HG02798 (cell line): Measurements from ENCODE around the gene DCD.

Experiments
- ATAC-seq: cut with Tn5 transposase; IDR thresholded peaks from one replicate; pipeline ENCODE4 v1.9.1; 2021; ENCODE audit warnings: mild to moderate bottlenecking; ENCODE audit not compliant: unreplicated experiment, poor library complexity

The DCD gene

DNA sequence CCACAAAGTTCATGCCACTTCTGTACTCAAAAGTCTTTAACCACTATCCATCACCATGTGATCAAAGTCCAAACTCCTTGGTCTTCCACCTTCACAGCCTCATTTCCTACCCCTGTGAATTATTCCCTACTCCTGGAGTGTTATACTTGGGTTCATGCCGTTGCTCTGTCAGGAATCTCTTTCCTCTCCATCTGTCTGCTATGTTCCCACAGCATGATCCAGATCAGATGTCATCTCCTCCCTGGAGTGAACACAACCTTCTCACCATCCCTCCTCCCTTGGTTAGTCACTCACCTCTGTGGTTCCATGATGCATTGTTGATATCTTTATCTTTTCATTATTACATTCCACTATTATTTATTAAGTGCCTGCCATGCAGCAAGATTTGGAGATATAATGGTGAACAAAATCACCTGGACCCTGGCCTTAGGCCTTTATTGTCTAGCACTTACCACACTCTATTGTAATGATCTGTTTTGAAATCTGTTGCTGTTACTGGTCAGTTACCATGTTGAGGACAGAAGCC lies 35.9 kb downstream of the DCD start:
- no peak for ATAC-seq

DNA sequence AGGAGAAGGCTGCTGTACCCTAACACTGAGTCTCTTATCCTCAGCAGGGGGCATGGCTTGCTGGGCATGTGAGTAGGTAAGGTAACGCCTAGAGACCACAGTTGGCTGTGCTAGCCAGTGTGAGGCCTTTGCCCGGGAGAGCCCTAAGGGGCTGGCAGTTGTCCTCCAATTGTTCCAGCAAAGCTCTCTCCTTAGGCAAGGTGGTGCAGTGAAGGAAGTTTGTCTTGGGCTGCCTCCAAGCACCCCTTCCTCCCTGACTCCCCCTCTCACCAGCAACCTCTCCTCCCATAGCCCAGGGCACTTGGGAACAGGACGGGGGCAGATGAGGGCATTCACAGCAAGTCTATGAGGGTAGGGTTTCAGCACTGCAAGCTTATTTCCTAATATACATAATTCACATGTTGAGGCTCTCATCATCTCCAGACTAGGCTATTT lies 36.4 kb downstream of the DCD start:
- no peak for ATAC-seq

DNA sequence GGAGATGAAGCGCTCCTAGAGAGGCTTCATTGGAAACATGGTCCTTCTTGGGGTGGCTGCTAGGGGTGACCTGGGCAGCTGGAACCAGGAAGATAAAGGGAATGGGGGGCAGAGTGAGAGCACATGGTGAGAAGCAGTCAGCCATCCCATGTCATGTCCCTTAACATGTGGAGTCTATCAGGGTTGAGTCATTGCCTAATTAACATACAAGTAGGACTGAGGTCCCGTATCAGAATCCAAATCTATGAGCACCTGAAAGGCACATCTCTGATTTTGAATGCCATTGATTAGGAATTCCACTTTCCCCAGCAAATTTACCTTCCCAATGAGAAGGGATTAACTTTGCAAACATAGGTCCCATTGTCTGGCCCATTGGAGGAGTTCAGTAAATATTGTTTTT lies 39.4 kb downstream of the DCD start:
- no peak for ATAC-seq

DNA sequence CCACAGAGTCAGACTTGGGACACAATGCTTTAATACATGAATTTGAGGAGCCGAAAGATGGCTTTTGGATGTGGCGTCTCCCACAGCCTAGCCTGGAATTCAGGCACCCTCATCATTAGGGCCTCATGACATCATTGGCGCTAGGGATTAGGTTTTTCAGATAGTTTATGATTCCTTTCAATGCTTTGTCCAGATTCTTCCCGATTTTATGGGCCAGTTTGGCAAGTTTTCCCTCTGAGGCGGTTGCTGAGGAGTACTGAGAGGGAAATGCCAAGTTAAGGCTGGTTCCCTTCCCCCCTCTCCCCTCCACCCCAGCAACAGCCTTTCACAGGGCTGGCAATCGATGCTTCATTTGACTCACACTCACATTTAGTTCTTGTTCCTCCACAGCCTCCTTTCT lies 40.0 kb downstream of the DCD start:
- ATAC-seq: no peak

DNA sequence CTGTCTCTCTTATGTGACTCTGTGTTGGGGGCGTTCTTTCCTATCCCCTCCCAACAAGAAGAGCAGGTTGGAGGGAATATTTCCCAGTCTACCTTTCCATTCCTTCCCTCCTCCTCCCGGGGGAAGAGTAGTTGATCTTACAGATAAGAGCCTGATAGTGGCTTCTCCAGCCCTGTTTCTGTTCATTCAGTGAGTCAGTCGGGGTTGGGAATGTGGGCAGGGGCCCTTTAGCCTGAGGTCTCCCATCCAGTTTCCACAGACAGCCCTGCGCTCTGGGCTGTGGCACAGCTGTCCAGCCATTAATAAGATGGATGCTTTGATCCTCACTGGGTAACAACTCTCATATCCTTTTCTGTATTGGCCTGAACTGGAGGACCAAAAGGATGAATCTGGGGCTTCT lies 41.6 kb downstream of the DCD start:
- no peak for ATAC-seq

GRCh38 chr12:54605138-54605970 lies 42.8 kb downstream of the DCD start:
- ATAC-seq: no peak

- ATAC-seq: no peak
Measured at GRCh38 chr12:54604436-54604835, 43.7 kb downstream of the DCD start.

DNA sequence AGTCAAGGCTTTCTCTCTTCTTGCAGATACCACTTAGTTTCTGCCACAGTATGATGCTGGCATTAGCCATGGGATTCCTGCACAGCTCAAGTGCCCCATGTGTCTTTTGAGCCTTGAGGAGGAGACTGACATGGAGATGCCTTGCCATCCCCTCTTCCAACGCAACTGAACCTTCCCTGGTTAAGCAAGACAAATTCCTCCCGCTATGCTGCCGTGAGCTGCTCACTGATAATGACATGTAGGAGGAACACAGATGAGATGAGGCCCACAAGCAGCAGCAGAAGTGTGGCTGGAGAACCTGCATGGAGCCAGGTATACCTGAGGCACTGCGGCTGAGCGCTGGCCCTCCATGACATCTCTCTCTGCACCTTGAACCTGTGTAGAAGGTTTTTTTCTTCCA lies 44.3 kb downstream of the DCD start:
- no peak for ATAC-seq

GRCh38 chr12:54603173-54603814 lies 44.9 kb downstream of the DCD start:
- ATAC-seq: peak; percentile 91

DNA sequence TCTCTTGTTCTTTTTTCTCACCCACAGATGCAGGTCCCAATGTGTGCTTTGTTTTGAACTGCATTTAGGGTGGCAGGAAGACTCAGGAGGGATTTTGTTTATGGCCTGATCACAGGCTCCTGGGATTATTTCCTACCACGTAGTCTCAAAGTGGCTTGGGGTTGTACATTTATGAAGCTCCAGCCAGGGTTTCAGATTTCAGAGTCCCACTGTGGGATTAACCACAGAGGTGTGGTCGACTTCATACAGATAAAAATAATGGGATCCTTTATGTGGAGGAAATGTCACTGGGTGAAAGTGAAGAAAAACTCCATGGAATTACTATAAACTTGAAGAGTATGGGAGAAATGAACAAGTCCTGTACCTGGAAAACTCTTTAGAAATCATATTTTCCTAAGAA lies 45.5 kb downstream of the DCD start:
- no peak for ATAC-seq

- no peak for ATAC-seq
Measured at GRCh38 chr12:54601841-54602240, 46.3 kb downstream of the DCD start.

GRCh38 chr12:54598970-54599369 lies 49.2 kb downstream of the DCD start:
- no peak for ATAC-seq

- ATAC-seq: peak; percentile 61
Measured at GRCh38 chr12:54596526-54596946, 51.6 kb downstream of the DCD start.

DNA sequence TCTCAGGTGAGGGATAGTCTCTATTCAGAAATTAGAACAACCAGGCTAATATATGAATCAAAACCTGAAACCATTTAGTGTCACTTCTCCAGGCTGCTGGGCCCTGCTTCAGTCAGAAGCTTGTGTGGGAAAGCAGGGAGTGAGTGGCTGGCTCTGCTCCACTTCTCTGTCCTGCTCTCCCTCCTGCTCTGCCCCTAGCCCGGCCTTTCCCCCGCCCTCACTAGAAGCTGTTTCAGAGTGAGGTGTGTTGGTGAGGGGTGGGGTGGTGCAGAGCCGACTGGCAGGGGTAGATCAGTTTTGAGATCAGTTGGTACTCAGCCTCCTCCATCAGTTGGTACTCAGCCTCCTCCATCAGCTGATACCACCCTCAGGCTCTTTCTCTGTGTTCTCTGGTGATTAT lies 52.7 kb downstream of the DCD start:
- no peak for ATAC-seq
